ENCODE results near the gene MIER1. TPM values are rescaled to one million over a fixed set of nuclear protein-coding genes. Genes with fewer than 3 reads are reported as not detected.

The MIER1 gene
- total and polyA plus RNA-seq, 9 of the 15 experiments (the other 6 are each of a cell fraction or from before 2014, with no cell fraction given): 13.9 to 34.8 (median 21.5) TPM

DNA sequence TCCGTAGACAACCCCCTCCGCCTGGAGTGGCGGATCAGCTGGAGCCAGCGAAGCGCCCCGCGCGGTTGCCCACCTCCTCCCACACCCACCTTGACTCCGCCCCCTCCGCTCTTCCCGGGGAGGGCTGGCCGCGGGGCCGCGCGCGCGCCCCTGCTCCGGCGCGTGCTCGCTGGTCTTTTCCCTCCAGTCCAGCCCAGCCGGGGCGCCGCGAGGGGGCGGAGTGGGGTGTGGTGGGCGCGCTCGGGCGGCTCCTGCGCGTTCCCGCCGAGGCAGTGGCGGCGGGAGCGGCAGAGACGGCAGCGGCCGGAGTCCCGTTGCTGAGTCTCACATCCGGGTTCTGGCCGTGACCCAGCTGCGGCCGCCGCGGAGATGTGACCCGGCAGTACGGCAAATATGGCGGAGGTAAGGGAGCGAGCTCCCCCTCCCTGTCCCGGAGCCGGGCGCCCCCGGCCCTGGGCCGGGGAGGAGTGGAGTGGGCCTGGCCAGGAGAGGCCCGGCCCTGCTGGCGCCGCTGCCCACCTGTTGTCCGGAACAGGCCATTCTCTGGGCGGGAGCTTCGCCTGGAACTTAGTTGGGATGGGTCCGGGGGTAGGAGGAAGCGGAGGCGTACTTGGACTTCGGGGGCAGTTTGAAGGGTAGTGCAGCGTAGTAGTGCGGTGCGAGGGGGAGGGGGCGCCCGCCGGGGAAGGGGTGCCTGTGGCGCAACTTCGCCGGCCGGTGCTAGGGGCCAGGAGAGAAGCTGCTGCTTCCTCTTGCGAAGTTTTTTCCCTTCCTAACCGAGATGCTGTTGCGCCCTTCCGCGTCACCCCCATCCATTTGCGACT, 5.4 kb downstream of the MIER1 start (continued):
- TF ChIP-seq, protein P1, sequence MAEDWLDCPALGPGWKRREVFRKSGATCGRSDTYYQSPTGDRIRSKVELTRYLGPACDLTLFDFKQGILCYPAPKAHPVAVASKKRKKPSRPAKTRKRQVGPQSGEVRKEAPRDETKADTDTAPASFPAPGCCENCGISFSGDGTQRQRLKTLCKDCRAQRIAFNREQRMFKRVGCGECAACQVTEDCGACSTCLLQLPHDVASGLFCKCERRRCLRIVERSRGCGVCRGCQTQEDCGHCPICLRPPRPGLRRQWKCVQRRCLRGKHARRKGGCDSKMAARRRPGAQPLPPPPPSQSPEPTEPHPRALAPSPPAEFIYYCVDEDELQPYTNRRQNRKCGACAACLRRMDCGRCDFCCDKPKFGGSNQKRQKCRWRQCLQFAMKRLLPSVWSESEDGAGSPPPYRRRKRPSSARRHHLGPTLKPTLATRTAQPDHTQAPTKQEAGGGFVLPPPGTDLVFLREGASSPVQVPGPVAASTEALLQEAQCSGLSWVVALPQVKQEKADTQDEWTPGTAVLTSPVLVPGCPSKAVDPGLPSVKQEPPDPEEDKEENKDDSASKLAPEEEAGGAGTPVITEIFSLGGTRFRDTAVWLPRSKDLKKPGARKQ (CRISPR knock-in tag; IDR thresholded peaks at IDR 0.05): no peak
- TF ChIP-seq HDGF (IDR thresholded peaks at IDR 0.05) (no peak), SMARCC2 (IDR thresholded peaks at IDR 0.05; ENCODE audit: low read depth) (0 out of 2 replicates have a peak, but pooled peaks have one; percentile 4), POLR2AphosphoS5 (IDR thresholded peaks at IDR 0.05; ENCODE audit: control insufficient read depth, insufficient read depth, low read depth, low read length) (peak; percentile 38), MCM3 (IDR thresholded peaks at IDR 0.05) (no peak), RFX1 (IDR thresholded peaks at IDR 0.05) (no peak), CBFA2T3 (IDR thresholded peaks at IDR 0.05) (peak; percentile 10; the same call in 1 of the 2 replicates), FOXM1 (IDR thresholded peaks at IDR 0.05; ENCODE audit: low read depth) (peak; percentile 13; the same call in 1 of the 2 replicates), FOXM1 (CRISPR knock-in tag; IDR thresholded peaks at IDR 0.05; ENCODE audit: low read depth) (no peak), PCBP2 (IDR thresholded peaks at IDR 0.05; ENCODE audit: low read depth, low read length, poor library complexity, severe bottlenecking) (no peak), HMGN3 (IDR thresholded peaks at IDR 0.05; ENCODE audit: borderline replicate concordance, extremely low read depth, insufficient read length, low read depth, low read length) (peak; percentile 92), MYC (IDR thresholded peaks at IDR 0.05; ENCODE audit: low read depth, low read length) (peak; percentile 32; the same call in 1 of the 2 replicates), MYC (CRISPR knock-in tag; IDR thresholded peaks at IDR 0.05; ENCODE audit: borderline replicate concordance, low read depth) (peak; percentile 61), ZNF316 (IDR thresholded peaks at IDR 0.05) (no peak), ARID1B (IDR thresholded peaks at IDR 0.05) (peak; percentile 32; the same call in 1 of the 2 replicates), CHD4 (IDR thresholded peaks at IDR 0.05; ENCODE audit: insufficient read depth, insufficient replicate concordance, low read depth, low read length, poor library complexity, severe bottlenecking) (no peak), RBFOX2 (IDR thresholded peaks at IDR 0.05; ENCODE audit: low read depth, low read length) (peak; percentile 97)
- TF ChIP-seq, protein P2, sequence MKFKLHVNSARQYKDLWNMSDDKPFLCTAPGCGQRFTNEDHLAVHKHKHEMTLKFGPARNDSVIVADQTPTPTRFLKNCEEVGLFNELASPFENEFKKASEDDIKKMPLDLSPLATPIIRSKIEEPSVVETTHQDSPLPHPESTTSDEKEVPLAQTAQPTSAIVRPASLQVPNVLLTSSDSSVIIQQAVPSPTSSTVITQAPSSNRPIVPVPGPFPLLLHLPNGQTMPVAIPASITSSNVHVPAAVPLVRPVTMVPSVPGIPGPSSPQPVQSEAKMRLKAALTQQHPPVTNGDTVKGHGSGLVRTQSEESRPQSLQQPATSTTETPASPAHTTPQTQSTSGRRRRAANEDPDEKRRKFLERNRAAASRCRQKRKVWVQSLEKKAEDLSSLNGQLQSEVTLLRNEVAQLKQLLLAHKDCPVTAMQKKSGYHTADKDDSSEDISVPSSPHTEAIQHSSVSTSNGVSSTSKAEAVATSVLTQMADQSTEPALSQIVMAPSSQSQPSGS (CRISPR knock-in tag; IDR thresholded peaks at IDR 0.05): no peak
- TF ChIP-seq, protein P3, sequence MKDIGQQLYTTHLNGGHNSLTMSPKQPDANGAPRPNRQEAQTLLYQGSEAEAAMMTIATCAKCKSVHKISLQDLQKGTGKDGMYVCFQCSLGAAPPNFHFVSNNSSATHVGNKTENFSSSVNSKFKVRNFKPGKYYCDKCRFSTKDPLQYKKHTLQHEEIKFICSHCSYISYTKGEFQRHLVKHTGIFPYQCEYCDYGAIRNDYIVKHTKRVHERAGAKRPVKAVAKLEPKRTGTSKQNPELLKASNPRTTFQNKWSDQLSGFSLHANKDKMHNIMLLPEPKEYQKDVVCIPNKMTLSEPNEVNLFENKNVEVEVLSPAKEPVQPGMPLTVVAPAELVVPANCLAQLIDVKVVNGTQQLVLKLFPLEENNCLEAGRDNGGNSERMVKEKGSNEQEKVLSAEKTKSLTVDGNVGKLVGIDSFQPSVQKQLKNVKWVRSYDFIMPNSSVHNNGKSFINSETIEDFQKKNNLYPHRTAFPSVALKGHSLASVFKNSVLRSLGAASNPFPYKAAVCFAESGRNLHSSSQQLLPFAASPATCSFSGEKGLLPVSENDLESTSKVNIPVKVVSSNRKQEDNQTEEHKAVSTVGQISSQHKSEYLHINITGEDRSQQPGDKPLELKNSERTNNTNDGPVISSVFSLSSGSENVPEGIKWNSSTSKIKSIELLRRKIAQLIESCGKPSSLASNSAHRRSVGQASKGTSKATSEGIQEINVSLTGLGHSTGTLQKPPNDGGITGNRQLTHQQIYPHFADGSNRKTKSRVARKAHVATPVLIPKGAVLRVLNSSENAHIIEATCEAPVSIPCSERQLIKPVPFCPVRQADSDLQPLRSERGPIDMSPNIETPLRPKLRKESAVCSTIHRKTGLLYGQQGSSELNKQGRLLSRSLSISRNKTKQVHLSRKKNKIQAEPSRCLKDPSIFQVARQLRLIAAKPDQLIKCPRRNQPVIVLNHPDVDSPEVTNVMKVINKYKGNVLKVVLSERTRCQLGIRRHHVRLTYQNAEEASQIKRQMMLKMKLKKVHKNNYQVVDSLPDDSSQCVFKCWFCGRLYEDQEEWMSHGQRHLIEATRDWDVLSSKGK (CRISPR knock-in tag; IDR thresholded peaks at IDR 0.05): no peak
- TF ChIP-seq, protein P4, sequence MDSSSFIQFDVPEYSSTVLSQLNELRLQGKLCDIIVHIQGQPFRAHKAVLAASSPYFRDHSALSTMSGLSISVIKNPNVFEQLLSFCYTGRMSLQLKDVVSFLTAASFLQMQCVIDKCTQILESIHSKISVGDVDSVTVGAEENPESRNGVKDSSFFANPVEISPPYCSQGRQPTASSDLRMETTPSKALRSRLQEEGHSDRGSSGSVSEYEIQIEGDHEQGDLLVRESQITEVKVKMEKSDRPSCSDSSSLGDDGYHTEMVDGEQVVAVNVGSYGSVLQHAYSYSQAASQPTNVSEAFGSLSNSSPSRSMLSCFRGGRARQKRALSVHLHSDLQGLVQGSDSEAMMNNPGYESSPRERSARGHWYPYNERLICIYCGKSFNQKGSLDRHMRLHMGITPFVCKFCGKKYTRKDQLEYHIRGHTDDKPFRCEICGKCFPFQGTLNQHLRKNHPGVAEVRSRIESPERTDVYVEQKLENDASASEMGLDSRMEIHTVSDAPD (CRISPR knock-in tag; IDR thresholded peaks at IDR 0.05): no peak

Data from K562 (cell line).